ENCODE measurements around the gene VTCN1.

Gene VTCN1

DNA sequence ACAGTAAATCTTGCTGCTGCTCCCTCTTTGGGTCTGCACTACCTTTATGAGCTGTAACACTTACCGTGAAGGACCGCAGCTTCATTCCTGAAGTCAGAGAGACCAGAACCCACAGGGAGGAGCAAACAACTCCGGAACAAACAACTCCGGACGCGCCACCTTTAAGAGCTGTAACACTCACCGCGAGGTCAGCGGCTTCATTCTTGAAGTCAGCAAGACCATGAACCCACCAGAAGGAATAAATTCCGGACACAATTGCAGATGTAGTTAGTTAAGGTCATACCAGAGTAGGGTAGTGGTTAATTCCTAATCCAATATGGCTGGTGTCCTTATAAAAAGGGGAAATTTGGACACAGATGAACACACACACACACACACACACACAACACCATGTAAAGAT, 37.7 kb downstream of the VTCN1 start:
- in situ Hi-C loops (cut with HindIII; ENCODE audit: low pct_ligation_motif_present, low sequenced_read_pairs), result no loop called here

DNA sequence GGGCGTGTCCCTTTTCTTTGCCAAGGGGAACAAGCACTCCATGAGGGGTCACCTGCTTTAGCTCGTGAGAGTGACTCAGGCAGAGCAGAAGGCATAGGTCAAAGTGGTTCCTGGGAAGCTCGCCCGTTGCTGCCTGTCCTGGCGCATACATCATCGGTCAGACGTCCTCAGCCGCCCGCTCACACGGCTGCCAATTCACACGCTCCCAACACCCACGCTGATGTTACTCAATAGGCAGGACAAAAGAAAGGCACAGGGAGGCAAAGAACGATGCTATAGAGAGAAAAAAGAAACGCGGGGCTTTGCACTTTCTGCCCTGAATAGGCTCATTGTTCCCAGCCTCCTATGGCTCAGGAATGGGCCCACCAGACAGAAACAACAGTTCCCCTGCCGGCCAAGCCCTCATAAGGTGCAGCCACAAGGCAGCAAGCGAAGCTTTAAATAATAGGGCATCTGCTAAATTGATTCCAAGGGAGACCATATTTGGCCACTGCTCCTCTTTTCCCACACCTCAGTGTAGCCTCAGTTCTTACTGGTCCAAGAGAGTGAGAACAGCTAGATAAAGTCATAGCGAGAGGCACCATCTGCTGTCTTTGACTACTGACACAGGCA, 38.7 kb downstream of the VTCN1 start:
- DNase-seq, result peak; percentile 77
- H3K36me3 ChIP-seq (replicated peaks), result no peaks in the 10 kb centered on the region
- TF ChIP-seq, protein P1, sequence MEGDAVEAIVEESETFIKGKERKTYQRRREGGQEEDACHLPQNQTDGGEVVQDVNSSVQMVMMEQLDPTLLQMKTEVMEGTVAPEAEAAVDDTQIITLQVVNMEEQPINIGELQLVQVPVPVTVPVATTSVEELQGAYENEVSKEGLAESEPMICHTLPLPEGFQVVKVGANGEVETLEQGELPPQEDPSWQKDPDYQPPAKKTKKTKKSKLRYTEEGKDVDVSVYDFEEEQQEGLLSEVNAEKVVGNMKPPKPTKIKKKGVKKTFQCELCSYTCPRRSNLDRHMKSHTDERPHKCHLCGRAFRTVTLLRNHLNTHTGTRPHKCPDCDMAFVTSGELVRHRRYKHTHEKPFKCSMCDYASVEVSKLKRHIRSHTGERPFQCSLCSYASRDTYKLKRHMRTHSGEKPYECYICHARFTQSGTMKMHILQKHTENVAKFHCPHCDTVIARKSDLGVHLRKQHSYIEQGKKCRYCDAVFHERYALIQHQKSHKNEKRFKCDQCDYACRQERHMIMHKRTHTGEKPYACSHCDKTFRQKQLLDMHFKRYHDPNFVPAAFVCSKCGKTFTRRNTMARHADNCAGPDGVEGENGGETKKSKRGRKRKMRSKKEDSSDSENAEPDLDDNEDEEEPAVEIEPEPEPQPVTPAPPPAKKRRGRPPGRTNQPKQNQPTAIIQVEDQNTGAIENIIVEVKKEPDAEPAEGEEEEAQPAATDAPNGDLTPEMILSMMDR (IDR thresholded peaks at IDR 0.05; ENCODE audit: low read depth, low read length, missing control alignments), result no peak
- H3K27me3 ChIP-seq (replicated peaks), result no peaks in the 10 kb centered on the region
- no peak overlapping the region for H3K27ac ChIP-seq
- no peak overlapping the region for H3K4me3 ChIP-seq (ENCODE audit: low read depth, low read length)
- in situ Hi-C loops (cut with HindIII; ENCODE audit: low pct_ligation_motif_present, low sequenced_read_pairs), result no loop called here

More for the DNA sequence above, 37.7 kb downstream of the VTCN1 start:
- TF ChIP-seq, protein P1 (IDR thresholded peaks at IDR 0.05; ENCODE audit: low read depth, low read length, missing control alignments), result no peak
- Histone ChIP-seq H3K27me3 (replicated peaks) (no peaks in the 10 kb centered on the region), H3K27ac (no peak overlapping the region), H3K36me3 (replicated peaks) (no peaks in the 10 kb centered on the region), H3K4me3 (ENCODE audit: low read depth, low read length) (no peak overlapping the region)
- no peak for DNase-seq

DNA sequence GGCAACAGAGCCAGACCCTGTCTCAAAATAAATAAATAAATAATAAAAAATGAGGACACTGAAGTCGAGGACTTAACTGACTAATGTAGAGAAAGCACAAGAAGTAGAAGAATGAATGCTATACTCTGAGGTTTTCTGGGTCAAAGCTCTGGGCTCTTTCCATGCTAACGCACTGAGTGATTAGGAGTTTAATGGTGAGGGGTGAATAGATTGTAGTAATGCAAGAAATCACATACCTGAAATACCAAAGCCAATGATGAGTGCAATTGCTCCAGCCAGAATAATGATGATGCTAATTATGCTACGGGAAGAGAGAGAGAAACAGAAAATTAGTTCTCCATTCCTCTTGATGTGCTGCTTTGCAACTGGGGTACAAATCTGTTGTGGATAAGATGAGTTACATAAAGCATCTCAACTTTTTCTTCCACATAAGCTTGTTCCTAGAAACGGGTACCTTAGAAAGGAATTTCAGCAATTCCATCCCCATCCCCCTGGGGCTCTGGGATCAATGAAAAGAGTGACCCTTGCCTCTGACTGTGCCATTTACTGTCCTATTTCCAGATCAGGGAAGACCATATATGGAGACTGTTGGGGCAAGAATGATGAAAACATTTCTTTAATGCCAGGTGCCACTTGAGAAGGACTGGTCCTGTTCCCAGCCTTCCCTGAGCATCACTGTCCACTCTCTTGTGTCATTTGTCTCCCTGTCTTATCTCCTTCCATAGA, 40.7 kb downstream of the VTCN1 start:
- DNase-seq, result no peak
- H3K4me3 ChIP-seq (ENCODE audit: low read depth, low read length), result no peak overlapping the region
- no peaks in the 10 kb centered on the region for H3K36me3 ChIP-seq (replicated peaks)
- no peak overlapping the region for H3K27ac ChIP-seq
- in situ Hi-C loops (cut with HindIII; ENCODE audit: low pct_ligation_motif_present, low sequenced_read_pairs), result no loop called here
- H3K27me3 ChIP-seq (replicated peaks), result no peaks in the 10 kb centered on the region
- TF ChIP-seq, protein P1 (IDR thresholded peaks at IDR 0.05; ENCODE audit: low read depth, low read length, missing control alignments), result no peak

DNA sequence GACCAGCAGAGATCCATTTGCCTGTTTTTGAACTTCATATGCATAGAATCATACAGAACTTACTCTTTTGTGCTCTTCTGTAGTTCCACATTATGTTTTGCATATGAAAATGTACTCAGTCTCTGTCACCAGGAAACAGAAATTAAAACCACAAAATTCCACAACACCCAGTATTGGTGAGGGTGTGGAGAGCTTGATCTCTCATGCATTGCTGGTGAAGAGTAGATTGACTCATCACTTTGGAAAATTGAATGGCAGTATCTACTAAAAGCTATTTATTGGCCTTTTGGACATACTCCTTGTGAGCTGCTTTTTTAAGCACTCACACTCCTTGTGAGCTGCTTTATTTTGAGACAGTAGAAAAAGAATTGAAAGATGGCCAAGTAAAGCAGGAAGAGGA, 43.3 kb downstream of the VTCN1 start:
- TF ChIP-seq, protein P1 (IDR thresholded peaks at IDR 0.05; ENCODE audit: low read depth, low read length, missing control alignments), result no peak
- no peaks in the 10 kb centered on the region for H3K27me3 ChIP-seq (replicated peaks)
- DNase-seq, result no peak
- H3K27ac ChIP-seq, result no peak overlapping the region
- H3K36me3 ChIP-seq (replicated peaks), result no peaks in the 10 kb centered on the region
- no peak overlapping the region for H3K4me3 ChIP-seq (ENCODE audit: low read depth, low read length)
- in situ Hi-C loops (cut with HindIII; ENCODE audit: low pct_ligation_motif_present, low sequenced_read_pairs), result no loop called here

DNA sequence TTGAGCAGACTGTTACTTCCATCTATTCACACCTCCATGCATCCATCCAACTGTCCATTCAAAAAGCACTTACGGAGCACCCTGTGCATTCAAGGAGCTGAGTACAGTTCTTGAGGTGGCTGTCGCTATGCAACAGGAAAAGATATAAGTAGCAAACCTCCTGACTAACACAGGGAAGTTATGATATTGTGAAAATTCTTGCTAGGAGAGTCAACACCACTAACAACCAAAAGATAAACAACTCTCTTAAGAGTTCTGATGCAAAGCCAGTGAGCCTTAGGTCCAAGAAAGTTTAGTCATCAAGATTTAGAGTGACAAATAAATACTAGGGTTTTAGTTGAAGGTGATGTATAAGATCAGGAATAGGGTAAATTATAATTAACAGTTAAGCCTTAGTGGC, 44.7 kb downstream of the VTCN1 start:
- peak; percentile 65 for DNase-seq
- H3K27ac ChIP-seq, result no peak overlapping the region
- H3K4me3 ChIP-seq (ENCODE audit: low read depth, low read length), result no peak overlapping the region
- no peaks in the 10 kb centered on the region for H3K27me3 ChIP-seq (replicated peaks)
- in situ Hi-C loops (cut with HindIII; ENCODE audit: low pct_ligation_motif_present, low sequenced_read_pairs), result no loop called here
- TF ChIP-seq, protein P1 (IDR thresholded peaks at IDR 0.05; ENCODE audit: low read depth, low read length, missing control alignments), result no peak
- no peaks in the 10 kb centered on the region for H3K36me3 ChIP-seq (replicated peaks)
